CD8-positive, alpha-beta memory T cell (primary cell): Measurements from ENCODE around the gene RNF14. TPM values are rescaled to one million over a fixed set of nuclear protein-coding genes. Genes with fewer than 3 reads are reported as not detected.

Experiments used
- CTCF ChIA-PET: fragments of 350-600 bp; sonication (Branson Sonifier 250); formaldehyde crosslinking; loops from one replicate; lab custom pipeline; 2021; ENCODE audit warnings: antibody characterized with exemption; lab: Charles Lee
- POLR2A ChIA-PET: fragments of 350-600 bp; sonication (Branson Sonifier 250); formaldehyde crosslinking; loops from one replicate; lab custom pipeline; 2021; ENCODE audit warnings: antibody characterized with exemption; lab: Charles Lee
- DNase-seq, 5 donors: peaks; one replicate each; pipeline versions ENCODE4 v3.0.0 to v3.0.0-alpha.2; 2020 to 2022; ENCODE audit warnings: mixed read lengths in 1 of 5
- H3K27ac ChIP-seq: one replicate; pipeline ENCODE4 v1.7.0; 2013; ENCODE audit warnings: low read depth, mild to moderate bottlenecking, low read length, moderate library complexity
- H3K27me3 ChIP-seq: 2 replicates; pipeline ENCODE4 v1.7.0; 2013; ENCODE audit warnings: low read length, mild to moderate bottlenecking; ENCODE audit not compliant: insufficient read depth, poor library complexity, severe bottlenecking
- H3K36me3 ChIP-seq: 2 replicates; pipeline ENCODE4 v1.7.0; 2013; ENCODE audit warnings: mild to moderate bottlenecking, low read length, moderate library complexity; ENCODE audit not compliant: insufficient read depth
- H3K4me1 ChIP-seq: 2 replicates; pipeline ENCODE4 v1.7.0; 2013; ENCODE audit warnings: mild to moderate bottlenecking, low read length, moderate library complexity; ENCODE audit not compliant: insufficient read depth
- H3K4me3 ChIP-seq: 2 replicates; pipeline ENCODE4 v1.7.0; 2013; ENCODE audit warnings: mild to moderate bottlenecking, low read length
- H3K9me3 ChIP-seq: 2 replicates; pipeline ENCODE4 v1.7.0; 2013; ENCODE audit warnings: mild to moderate bottlenecking, low read length
- H3K27ac Mint-ChIP-seq, 8 donors: one replicate each; pipeline ENCODE4 v1.8.0; 2020 to 2021; ENCODE audit warnings: mixed read lengths in 8 of 8, mild to moderate bottlenecking in 6 of 8, inconsistent platforms in 3 of 8, moderate library complexity in 3 of 8
- H3K27me3 Mint-ChIP-seq, 2 donors: one replicate each; pipeline ENCODE4 v1.8.0; 2020 to 2021; ENCODE audit warnings: mixed read lengths in 2 of 2, mild to moderate bottlenecking in 1 of 2, moderate library complexity in 1 of 2
- H3K36me3 Mint-ChIP-seq, 3 donors: one replicate each; pipeline ENCODE4 v1.8.0; 2020 to 2021; ENCODE audit warnings: mixed read lengths in 3 of 3, inconsistent platforms in 1 of 3, mild to moderate bottlenecking in 1 of 3
- H3K4me1 Mint-ChIP-seq, 3 donors: one replicate each; pipeline ENCODE4 v1.8.0; 2020 to 2021; ENCODE audit warnings: mixed read lengths in 3 of 3, inconsistent platforms in 1 of 3, mild to moderate bottlenecking in 1 of 3
- H3K4me3 Mint-ChIP-seq, 7 donors: one replicate each; pipeline ENCODE4 v1.8.0; 2020 to 2021; ENCODE audit warnings: mixed read lengths in 7 of 7, mild to moderate bottlenecking in 6 of 7, moderate library complexity in 4 of 7, inconsistent platforms in 2 of 7
- H3K9me3 Mint-ChIP-seq, 5 donors: one replicate each; pipeline ENCODE4 v1.8.0; 2020 to 2022; ENCODE audit warnings: mixed read lengths in 5 of 5, mild to moderate bottlenecking in 3 of 5, moderate library complexity in 2 of 5, inconsistent platforms in 1 of 5
- polyA plus RNA-seq: library from polyadenylated mRNA; unstranded; fragments of 300-500 nt; fragmentation: Illumina TruSeq; gene quantifications from one replicate; pipeline ENCODE4 v1.2.3, GENCODE V29; 2021
- total RNA-seq, 2 experiments: library from RNA; stranded (reverse); gene quantifications; one replicate each; pipeline ENCODE4 v1.2.3, GENCODE V29; 2021

Gene RNF14
- total and polyA plus RNA-seq, 3 experiments from 2014 or later, result 43.7 to 49.6 (median 46.2) TPM

- Histone ChIP-seq H3K27ac (no peak overlapping the region), H3K4me3 (no peak overlapping the region), H3K36me3 (peaks cover 21% of the 10 kb centered on the region), H3K27me3 (no peaks in the 10 kb centered on the region), H3K9me3 (no peaks in the 10 kb centered on the region), H3K4me1 (peaks cover 41% of the 10 kb centered on the region)
- ChIA-PET POLR2A (no interaction called here), CTCF (interaction anchor here (0.6 to 1.6 kb wide), 5 partner anchors 10 to 323 kb away, joined by 3 to 8 read pairs (median 3); partner anchors contain the start of gene RNF14)
- H3K4me1 Mint-ChIP-seq, result peaks cover 24 to 40% (median 28%) of the 10 kb centered on the region in 3 donors
- H3K4me3 Mint-ChIP-seq, result peak overlapping the region; percentile 13 to 56 (median 27)
- no peaks in the 10 kb centered on the region for H3K9me3 Mint-ChIP-seq
- peak overlapping the region; percentile 22 to 94 (median 82) for H3K27ac Mint-ChIP-seq
- H3K36me3 Mint-ChIP-seq, result peaks cover 5 to 70% (median 17%) of the 10 kb centered on the region in 3 donors
- peak in 2 of 5 donors; percentile 42 for DNase-seq
- no peaks in the 10 kb centered on the region for H3K27me3 Mint-ChIP-seq
Observed at GRCh38 chr5:142006363-142007236, 37.7 kb downstream of the RNF14 start.

GRCh38 chr5:142007237-142007544 lies 38.3 kb downstream of the RNF14 start:
- POLR2A ChIA-PET, result no interaction called here
- Mint-ChIP-seq H3K36me3 (peaks cover 5 to 64% (median 11%) of the 10 kb centered on the region in 3 donors), H3K27me3 (no peaks in the 10 kb centered on the region), H3K27ac (peak overlapping the region in 7 of 8 donors; percentile 22 to 94 (median 85)), H3K4me1 (peaks cover 30 to 46% (median 34%) of the 10 kb centered on the region in 3 donors), H3K4me3 (peak overlapping the region; percentile 13 to 56 (median 29)), H3K9me3 (no peaks in the 10 kb centered on the region)
- no peaks in the 10 kb centered on the region for H3K27me3 ChIP-seq
- no peaks in the 10 kb centered on the region for H3K9me3 ChIP-seq
- peaks cover 18% of the 10 kb centered on the region for H3K36me3 ChIP-seq
- DNase-seq, result no peak
- no peak overlapping the region for H3K27ac ChIP-seq
- no peak overlapping the region for H3K4me3 ChIP-seq
- H3K4me1 ChIP-seq, result peaks cover 47% of the 10 kb centered on the region
- CTCF ChIA-PET, result interaction anchor here (0.6 to 1.6 kb wide), 5 partner anchors 9 to 324 kb away, joined by 3 to 8 read pairs (median 3); partner anchors contain the start of gene RNF14

- no peaks in the 10 kb centered on the region for H3K9me3 ChIP-seq
- H3K27me3 ChIP-seq, result no peaks in the 10 kb centered on the region
- DNase-seq, result no peak
- H3K4me3 Mint-ChIP-seq, result peak overlapping the region in 1 of 7 donors; percentile 74
- no peak overlapping the region for H3K27ac ChIP-seq
- H3K4me1 ChIP-seq, result peaks cover 52% of the 10 kb centered on the region
- H3K36me3 Mint-ChIP-seq, result peaks cover 5 to 47% (median 11%) of the 10 kb centered on the region in 3 donors
- H3K4me1 Mint-ChIP-seq, result peaks cover 37 to 59% (median 45%) of the 10 kb centered on the region in 3 donors
- peaks cover 10% of the 10 kb centered on the region for H3K36me3 ChIP-seq
- H3K9me3 Mint-ChIP-seq, result no peaks in the 10 kb centered on the region
- H3K27me3 Mint-ChIP-seq, result no peaks in the 10 kb centered on the region
- peak overlapping the region in 2 of 8 donors; percentile 54 to 74 for H3K27ac Mint-ChIP-seq
- ChIA-PET CTCF (interaction anchor here (1.0 to 10.1 kb wide), 3 partner anchors 16 to 135 kb away, joined by 4 to 102 read pairs (median 4); partner anchors contain the start of gene RNF14), POLR2A (no interaction called here)
- H3K4me3 ChIP-seq, result no peak overlapping the region
Observed at GRCh38 chr5:142008813-142009212, 39.9 kb downstream of the RNF14 start.

- ChIA-PET CTCF (interaction anchor here (1.0 to 10.1 kb wide), 5 partner anchors 15 to 318 kb away, joined by 4 to 102 read pairs (median 4); partner anchors contain the start of gene RNF14), POLR2A (no interaction called here)
- Mint-ChIP-seq H3K36me3 (peaks cover 5 to 38% (median 11%) of the 10 kb centered on the region in 3 donors), H3K27ac (peak overlapping the region in 1 of 8 donors; percentile 23), H3K4me3 (no peak overlapping the region), H3K9me3 (no peaks in the 10 kb centered on the region), H3K4me1 (peaks cover 44 to 70% (median 49%) of the 10 kb centered on the region in 3 donors), H3K27me3 (no peaks in the 10 kb centered on the region)
- Histone ChIP-seq H3K27me3 (no peaks in the 10 kb centered on the region), H3K4me1 (peaks cover 62% of the 10 kb centered on the region), H3K9me3 (no peaks in the 10 kb centered on the region), H3K4me3 (no peak overlapping the region), H3K27ac (no peak overlapping the region), H3K36me3 (peaks cover 4% of the 10 kb centered on the region)
- DNase-seq, result no peak
Observed at GRCh38 chr5:142009886-142010285, 41.0 kb downstream of the RNF14 start.

GRCh38 chr5:142011572-142012185 lies 42.8 kb downstream of the RNF14 start:
- CTCF ChIA-PET, result interaction anchor here (0.9 to 10.1 kb wide), 14 partner anchors 12 to 687 kb away, joined by 3 to 102 read pairs (median 6); partner anchors contain the start of genes NDFIP1 and RNF14
- H3K9me3 ChIP-seq, result no peaks in the 10 kb centered on the region
- peak overlapping the region in 7 of 8 donors; percentile 68 to 89 (median 85) for H3K27ac Mint-ChIP-seq
- H3K27me3 ChIP-seq, result no peaks in the 10 kb centered on the region
- no peaks in the 10 kb centered on the region for H3K9me3 Mint-ChIP-seq
- H3K27ac ChIP-seq, result peak overlapping the region; percentile 64
- H3K4me1 Mint-ChIP-seq, result peaks cover 55 to 73% (median 63%) of the 10 kb centered on the region in 3 donors
- DNase-seq, result no peak
- H3K4me3 Mint-ChIP-seq, result peak overlapping the region; percentile 83 to 94 (median 85)
- H3K4me1 ChIP-seq, result peaks cover 64% of the 10 kb centered on the region
- H3K27me3 Mint-ChIP-seq, result no peaks in the 10 kb centered on the region
- H3K4me3 ChIP-seq, result peak overlapping the region; percentile 82
- POLR2A ChIA-PET, result interaction anchor here (0.6 to 1.8 kb wide), 4 partner anchors 10 to 43 kb away, joined by 3 to 5 read pairs (median 4); partner anchors contain the start of gene RNF14
- H3K36me3 Mint-ChIP-seq, result peaks cover 0 to 20% (median 7%) of the 10 kb centered on the region in 3 donors
- H3K36me3 ChIP-seq, result no peaks in the 10 kb centered on the region

- Histone ChIP-seq H3K4me1 (peaks cover 62% of the 10 kb centered on the region), H3K36me3 (no peaks in the 10 kb centered on the region), H3K27me3 (no peaks in the 10 kb centered on the region), H3K27ac (peak overlapping the region; percentile 64), H3K4me3 (peak overlapping the region; percentile 82), H3K9me3 (no peaks in the 10 kb centered on the region)
- Mint-ChIP-seq H3K27me3 (no peaks in the 10 kb centered on the region), H3K4me1 (peaks cover 55 to 73% (median 63%) of the 10 kb centered on the region in 3 donors), H3K9me3 (no peaks in the 10 kb centered on the region), H3K36me3 (peaks cover 0 to 15% (median 7%) of the 10 kb centered on the region in 3 donors), H3K27ac (peak overlapping the region in 7 of 8 donors; percentile 66 to 89 (median 85)), H3K4me3 (peak overlapping the region; percentile 83 to 94 (median 85))
- DNase-seq, result peak in 2 of 5 donors; percentile 26 to 40
- ChIA-PET POLR2A (interaction anchor here (0.6 to 1.8 kb wide), 4 partner anchors 9 to 42 kb away, joined by 3 to 5 read pairs (median 4); no protein-coding TSS in a partner anchor), CTCF (interaction anchor here (0.7 to 10.1 kb wide), 15 partner anchors 12 to 686 kb away, joined by 3 to 102 read pairs (median 5); partner anchors contain the start of genes NDFIP1 and RNF14)
Observed at GRCh38 chr5:142012186-142012785, 43.4 kb downstream of the RNF14 start.

GRCh38 chr5:142012792-142013388 lies 44.0 kb downstream of the RNF14 start, which contains the start of gene GNPDA1:
GNPDA1 (minus strand) TSS chr5:142013027; CDS start chr5:142012035, 992 bp downstream.
- CTCF ChIA-PET, result interaction anchor here (0.7 to 10.1 kb wide), 13 partner anchors 11 to 686 kb away, joined by 3 to 102 read pairs (median 6); partner anchors contain the start of genes NDFIP1 and RNF14
- Mint-ChIP-seq H3K27ac (peak within 1 kb of the TSS; percentile 88 to 97 (median 92)), H3K27me3 (no peaks in the 10 kb centered on the region), H3K4me1 (peaks cover 55 to 73% (median 63%) of the 10 kb centered on the region in 3 donors), H3K9me3 (no peaks in the 10 kb centered on the region), H3K36me3 (peaks cover 0 to 12% (median 7%) of the 10 kb centered on the region in 3 donors), H3K4me3 (peak within 1 kb of the TSS; percentile 83 to 94 (median 89))
- Histone ChIP-seq H3K27me3 (no peaks in the 10 kb centered on the region), H3K4me3 (peak within 1 kb of the TSS; percentile 82), H3K9me3 (no peaks in the 10 kb centered on the region), H3K36me3 (no peaks in the 10 kb centered on the region), H3K27ac (peak within 1 kb of the TSS; percentile 67), H3K4me1 (peaks cover 62% of the 10 kb centered on the region)
- POLR2A ChIA-PET, result interaction anchor here (0.9 to 1.8 kb wide), 4 partner anchors 9 to 130 kb away, joined by 3 to 5 read pairs (median 4); no protein-coding TSS in a partner anchor
- DNase-seq, result peak; percentile 64 to 78 (median 66)
